HepG2 (cell line): Measurements from ENCODE around the gene KCNK6. TPM values are rescaled to one million over a fixed set of nuclear protein-coding genes. Genes with fewer than 3 reads are reported as not detected.
"Not testable (repeated sequence)": the region's sequence is repeated elsewhere in the genome, so short reads cannot be mapped to it uniquely, and the experiment has no call there.

Source experiments
- ATAC-seq: fragments of 200-7000 bp; cut with Tn5 transposase; 3 replicates; pipeline ENCODE4 v1.9.1; 2020; ENCODE audit warnings: mild to moderate bottlenecking, moderate library complexity
- BruUV-seq: library from RNA; stranded (reverse); fragments of 400-500 nt; replicated peaks from 2 replicates; lab custom pipeline; 2021; lab: Mats Ljungman, UMichigan
- CTCF ChIA-PET: fragments of 300-600 bp; formaldehyde crosslinking; extraction: SDS; loops from one replicate; lab custom pipeline; 2021; ENCODE audit warnings: low total read pairs, inconsistent platforms, low intra/inter-chr PET ratio; lab: Yijun Ruan, JAX
- POLR2A ChIA-PET: fragments of 350-600 bp; sonication (Branson Sonifier 250); formaldehyde crosslinking; loops from one replicate; lab custom pipeline; 2020; ENCODE audit warnings: antibody characterized with exemption, inconsistent platforms; lab: Yijun Ruan, JAX
- DNase-seq: peaks from one replicate; pipeline ENCODE4 v3.0.0-alpha.2; 2015; ENCODE audit warnings: low spot score
- FAIRE-seq: peaks from 3 replicates; lab custom pipeline; 2011; peaks lifted over from hg19 to GRCh38; lab: Jason Lieb, UNC
- H2AFZ ChIP-seq: one replicate; pipeline ENCODE4 v1.6.1; 2011; ENCODE audit warnings: low read length, inconsistent platforms
- H3K27ac ChIP-seq: fragments of 300-600 bp; 3 replicates; pipeline ENCODE4 v1.8.0; 2011; ENCODE audit warnings: mixed run types, mild to moderate bottlenecking, mixed read lengths, low read length, inconsistent platforms; ENCODE audit not compliant: insufficient read depth; ENCODE audit errors: extremely low read length
- H3K27me3 ChIP-seq, 2 experiments: fragments of 200-600 bp in 1 of 2; 2 replicates in 1 of 2; 3 replicates in 1 of 2; pipeline versions ENCODE4 v1.6.0 to v1.8.0; 2011; ENCODE audit warnings: low read length in 2 of 2, mild to moderate bottlenecking in 2 of 2, moderate library complexity in 2 of 2, inconsistent platforms in 1 of 2; ENCODE audit not compliant: insufficient read depth in 2 of 2, control insufficient read depth in 1 of 2
- H3K36me3 ChIP-seq, 2 experiments: fragments of 200-600 bp in 1 of 2; replicated peaks in 1 of 2; 2 replicates in 1 of 2; 3 replicates in 1 of 2; pipeline versions ENCODE4 v1.5.1 to v1.8.0; 2011; ENCODE audit warnings: low read length in 2 of 2, inconsistent platforms in 1 of 2; ENCODE audit not compliant: insufficient read depth in 2 of 2, control insufficient read depth in 1 of 2
- H3K4me1 ChIP-seq: 2 replicates; pipeline ENCODE4 v1.5.1; 2012; ENCODE audit warnings: low read length, inconsistent platforms; ENCODE audit not compliant: insufficient read depth
- H3K4me2 ChIP-seq: 2 replicates; pipeline ENCODE4 v1.6.0; 2011; ENCODE audit warnings: low read depth, low read length, inconsistent platforms
- H3K4me3 ChIP-seq, 3 experiments: fragments of 200-600 bp in 1 of 3; sonication (generic), shearing (Covaris generic) in 1 of 3; replicated peaks in 1 of 3; 2 replicates each; pipeline ENCODE4 v1.5.1; 2011 to 2016; ENCODE audit warnings: low read length in 3 of 3, inconsistent platforms in 2 of 3, low read depth in 2 of 3, mild to moderate bottlenecking in 2 of 3, control low read depth in 1 of 3, mixed read lengths in 1 of 3; ENCODE audit not compliant: insufficient read depth in 1 of 3
- H3K79me2 ChIP-seq: one replicate; pipeline ENCODE4 v1.6.1; 2011; ENCODE audit warnings: low read length, inconsistent platforms; ENCODE audit not compliant: insufficient read depth
- H3K9ac ChIP-seq: 2 replicates; pipeline ENCODE4 v1.6.0; 2011; ENCODE audit warnings: mild to moderate bottlenecking, low read depth, low read length, inconsistent platforms; ENCODE audit not compliant: insufficient read depth
- H3K9me3 ChIP-seq: 2 replicates; pipeline ENCODE4 v1.5.1; 2012; ENCODE audit warnings: mild to moderate bottlenecking, low read length
- H4K20me1 ChIP-seq: 2 replicates; pipeline ENCODE4 v1.6.0; 2011; ENCODE audit warnings: inconsistent platforms, mild to moderate bottlenecking, low read length, moderate library complexity; ENCODE audit not compliant: insufficient read depth
- ESRRA ChIP-seq: sonication (generic); formaldehyde crosslinking; IDR thresholded peaks from 2 replicates; pipeline ENCODE4 v1.5.1; 2020; ENCODE audit warnings: mild to moderate bottlenecking, low read depth, missing genetic modification reagents
- HMGXB3 ChIP-seq: sonication (generic); formaldehyde crosslinking; IDR thresholded peaks from 2 replicates; pipeline ENCODE4 v1.4.0; 2020; ENCODE audit warnings: missing genetic modification reagents, borderline replicate concordance
- NR2F6 ChIP-seq, 2 experiments: IDR thresholded peaks; 2 replicates each; pipeline ENCODE4 v1.6.1; 2016; ENCODE audit warnings: antibody characterized with exemption in 1 of 2, mild to moderate bottlenecking in 1 of 2
- PCBP1 ChIP-seq: fragments of 200-400 bp; formaldehyde crosslinking; IDR thresholded peaks from 2 replicates; pipeline ENCODE4 v1.6.1; 2017; ENCODE audit warnings: mild to moderate bottlenecking, low read depth, low read length, borderline replicate concordance
- PLSCR1 ChIP-seq: sonication (generic); formaldehyde crosslinking; IDR thresholded peaks from 2 replicates; pipeline ENCODE4 v1.5.0; 2020; ENCODE audit warnings: missing genetic modification reagents, mild to moderate bottlenecking, borderline replicate concordance
- RAD51 ChIP-seq: fragments of 450-650 bp; IDR thresholded peaks from 2 replicates; pipeline ENCODE4 v1.6.1; 2016; ENCODE audit warnings: borderline replicate concordance
- SATB2 ChIP-seq: sonication (generic); formaldehyde crosslinking; IDR thresholded peaks from 2 replicates; pipeline ENCODE4 v1.5.0; 2020; ENCODE audit warnings: missing genetic modification reagents
- ZBTB46 ChIP-seq: sonication (generic); formaldehyde crosslinking; IDR thresholded peaks from 2 replicates; pipeline ENCODE4 v1.4.0; 2020; ENCODE audit warnings: mild to moderate bottlenecking, missing genetic modification reagents, borderline replicate concordance
- ZNF841 ChIP-seq: sonication (generic); formaldehyde crosslinking; IDR thresholded peaks from 2 replicates; pipeline ENCODE4 v1.8.1; 2023; ENCODE audit warnings: missing genetic modification reagents, borderline replicate concordance
- WGBS: methylation state at CpG from one replicate; pipeline ENCODE4 v1.1.6; 2017; ENCODE audit warnings: low lambda C conversion rate; 5-methylcytosine and 5-hydroxymethylcytosine counted together
- in situ Hi-C: cut with HindIII; loops from 2 replicates; pipeline ENCODE4 v1.10.0; 2017; ENCODE audit warnings: low pct_unique_long_range_greater_than_20kb; ENCODE audit not compliant: extremely low pct_ligation_motif_present
- intact Hi-C: fragments of 100-400 bp; cut with micrococcal nuclease; formaldehyde crosslinking; loops from one replicate; pipeline ENCODE4 v1.10.0; 2022; ENCODE audit not compliant: unreplicated experiment
- polyA plus RNA-seq, 8 experiments: library from polyadenylated mRNA; depleted of rRNA in 3 of 8; stranded (reverse) in 7 of 8; unstranded in 1 of 8; fragments of >200 nt; fragmentation: Illumina TruSeq in 4 of 8; extraction: Trizol in 4 of 8; gene quantifications; 2 replicates each; pipeline versions ENCODE4 v1.2.1 to v1.2.3, GENCODE V29; 2011 to 2016; ENCODE audit warnings: low read depth in 4 of 8, missing spikeins in 1 of 8, mixed read lengths in 1 of 8; ENCODE audit not compliant: insufficient read depth in 1 of 8
- total RNA-seq, 5 experiments: library from RNA; depleted of rRNA; stranded (reverse); fragments of >200 nt; fragmentation: Illumina TruSeq; extraction: Trizol; gene quantifications; 2 replicates each; pipeline ENCODE4 v1.2.3, GENCODE V29; 2016; ENCODE audit warnings: low read depth in 1 of 5

KCNK6 gene
- total and polyA plus RNA-seq, 2 of the 13 experiments (the other 11 are each of a cell fraction or from before 2014, with no cell fraction given): 0.03 TPM; not detected in 1

- CTCF ChIA-PET, H3K4me2 ChIP-seq, H3K36me3 ChIP-seq, FAIRE-seq, H2AFZ ChIP-seq, H3K4me1 ChIP-seq, H3K9ac ChIP-seq, H3K27ac ChIP-seq, DNase-seq, H3K27me3 ChIP-seq, H4K20me1 ChIP-seq, in situ Hi-C loops, intact Hi-C loops, H3K4me3 ChIP-seq, H3K79me2 ChIP-seq, ATAC-seq, BruUV-seq, H3K9me3 ChIP-seq: not testable (repeated sequence)
- 36% methylated on average over 4 of the region's 4 CpGs for WGBS
- POLR2A ChIA-PET: interaction anchor here (1.7 kb wide), 1 partner anchor 35 kb away, joined by 4 read pairs; the partner anchor contains the start of gene PSMD8
- TF ChIP-seq NR2F6 (IDR thresholded peaks at IDR 0.05) (0 out of 2 replicates have a peak, but pooled peaks have one; percentile 20), NR2F6 (CRISPR knock-in tag; IDR thresholded peaks at IDR 0.05) (0 out of 2 replicates have a peak, but pooled peaks have one; percentile 17)
Observed at GRCh38 chr19:38339011-38339410, 19.4 kb downstream of the KCNK6 start.

- Histone ChIP-seq H4K20me1 (no peaks in the 10 kb centered on the region), H3K4me3 (no peak overlapping the region), H3K9me3 (no peaks in the 10 kb centered on the region), H2AFZ (no peak overlapping the region), H3K36me3 (no peaks in the 10 kb centered on the region), H3K27me3 (no peaks in the 10 kb centered on the region), H3K79me2 (no peaks in the 10 kb centered on the region), H3K9ac (no peak overlapping the region), H3K4me2 (no peak overlapping the region), H3K4me1 (peaks cover 10% of the 10 kb centered on the region), H3K27ac (no peak overlapping the region)
- POLR2A ChIA-PET: no interaction called here
- no peak for DNase-seq
- intact Hi-C loops (no loop called here), in situ Hi-C loops (no loop called here)
- CTCF ChIA-PET: no interaction called here
- FAIRE-seq: no peak
- no TSS peak for BruUV-seq
- ATAC-seq: no peak
- WGBS: 77% methylated on average over 2 of the region's 2 CpGs
- TF ChIP-seq HMGXB3 (CRISPR knock-in tag): no peak
- TF ChIP-seq ESRRA (CRISPR knock-in tag): no peak
- no peak for TF ChIP-seq ZBTB46 (CRISPR knock-in tag)
- TF ChIP-seq RAD51: no peak
- no peak for TF ChIP-seq ZNF841
- TF ChIP-seq PLSCR1 (CRISPR knock-in tag): no peak
- TF ChIP-seq PCBP1: no peak
- no peak for TF ChIP-seq SATB2 (CRISPR knock-in tag)
Observed at GRCh38 chr19:38340927-38341326, 21.3 kb downstream of the KCNK6 start.
